Stimulated activated CD8-positive, alpha-beta memory T cell treated with anti-CD3 and anti-CD28 coated beads, Interleukin-4, amount 100 ng/mL, for 48 hours (primary cell): ENCODE measurements around the gene APBB2.

Experiments
- DNase-seq: peaks from one replicate; pipeline ENCODE4 v3.0.0-alpha.2; 2020

The APBB2 gene

DNA sequence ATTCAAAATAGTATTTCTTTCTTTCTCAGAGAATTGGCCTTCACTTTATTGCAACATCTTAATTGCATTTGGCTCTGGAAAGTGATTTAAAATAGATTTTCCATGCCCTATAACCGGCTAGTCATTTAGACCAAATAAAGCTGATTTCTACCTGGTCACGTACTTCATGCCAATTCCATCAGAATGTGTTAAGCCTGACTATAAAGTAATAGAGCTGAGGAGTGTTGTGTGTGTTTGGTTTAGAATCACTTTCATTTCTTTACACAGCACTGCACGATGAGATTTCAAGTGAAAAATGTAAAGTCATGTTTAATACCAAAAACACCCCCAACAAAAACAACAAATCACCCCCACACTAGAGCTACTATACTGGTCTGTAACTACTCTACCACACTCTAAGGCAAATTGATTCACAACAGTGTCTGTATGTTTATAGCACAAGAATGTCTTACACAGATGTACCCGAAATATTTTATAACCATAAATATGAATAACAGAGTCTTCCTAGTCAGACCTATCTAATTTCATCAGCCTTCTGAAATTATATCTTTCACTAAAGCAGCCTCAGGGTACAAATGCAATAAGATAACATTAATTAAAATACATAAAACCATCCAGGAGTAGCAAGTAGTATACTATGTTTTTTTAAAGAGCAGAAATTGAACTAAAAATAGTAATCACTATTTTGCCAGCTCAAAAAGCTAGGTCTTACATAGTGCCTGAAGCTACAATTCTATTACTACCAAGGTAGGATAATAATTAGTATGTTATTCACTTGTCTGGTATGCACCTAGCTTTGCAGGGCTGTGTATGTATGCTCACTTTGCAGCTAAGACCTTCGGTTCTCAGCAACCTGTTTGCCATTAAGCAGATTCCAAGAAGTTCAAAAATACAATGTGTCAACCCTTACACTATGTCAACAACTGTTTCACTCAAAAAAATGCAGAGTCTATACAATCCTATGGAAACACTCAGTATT lies 28.4 kb downstream of the APBB2 start:
- no peak for DNase-seq

DNA sequence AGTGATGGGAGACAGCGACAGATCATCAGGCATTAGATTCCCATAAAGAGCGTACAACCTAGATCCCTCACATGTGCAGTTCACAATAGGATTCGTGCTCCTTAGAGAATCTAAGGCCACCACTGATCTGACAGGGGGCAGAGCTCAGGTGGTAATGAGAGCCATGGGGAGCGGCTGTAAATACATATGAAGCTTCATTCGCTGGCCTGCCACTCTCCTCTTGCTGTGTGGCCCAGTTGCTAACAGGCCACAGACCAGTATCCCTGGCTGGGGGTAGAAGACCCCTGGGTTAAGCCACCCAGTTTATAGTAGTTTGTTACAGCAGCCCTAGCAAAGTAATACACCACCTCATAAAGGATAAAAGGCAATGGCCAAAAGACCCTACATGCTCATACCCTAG lies 30.3 kb downstream of the APBB2 start:
- no peak for DNase-seq

DNA sequence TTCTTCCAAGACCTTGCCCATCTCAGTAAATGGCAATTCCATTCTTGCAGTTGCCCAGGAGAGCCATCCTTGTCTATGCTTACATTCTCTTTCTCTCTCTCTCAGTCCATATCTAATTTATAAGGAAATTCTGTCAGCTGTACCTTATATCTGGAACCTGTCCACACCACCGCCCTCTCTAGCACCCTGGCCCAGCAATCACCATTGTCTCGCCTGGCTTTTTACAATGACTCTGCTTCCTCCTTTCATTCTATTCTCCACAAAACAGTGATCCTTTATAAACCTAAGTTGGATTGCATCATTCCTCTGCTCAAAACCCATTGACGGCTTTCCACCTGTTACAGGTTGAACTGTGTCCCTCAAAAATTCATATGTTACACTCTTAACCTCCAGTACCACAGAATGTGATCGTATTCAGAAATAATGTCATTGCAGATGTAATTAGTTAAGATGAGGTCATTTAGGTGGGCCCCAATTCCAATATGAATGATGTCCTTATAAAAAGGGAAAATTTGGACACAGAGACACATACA lies 31.3 kb downstream of the APBB2 start:
- DNase-seq = no peak

DNA sequence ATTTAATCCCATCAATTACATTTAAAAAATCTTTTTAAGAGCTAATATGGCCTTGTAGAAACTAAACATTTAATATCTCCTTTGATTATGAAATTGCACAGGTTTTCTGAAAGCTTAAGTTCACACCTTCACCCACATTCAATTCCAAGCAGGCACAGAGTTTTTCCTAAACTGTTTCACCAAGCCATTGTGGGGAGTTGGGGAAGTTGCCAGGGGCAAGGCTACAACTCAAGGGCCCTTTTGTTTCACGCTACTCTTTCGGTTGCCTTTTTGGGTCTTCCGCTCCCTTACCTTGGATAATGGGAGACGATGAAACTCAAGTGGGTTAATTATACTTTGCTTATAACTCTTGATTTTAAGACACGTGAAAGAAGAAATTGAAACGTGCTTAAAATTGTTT lies 33.3 kb downstream of the APBB2 start:
- no peak for DNase-seq

DNA sequence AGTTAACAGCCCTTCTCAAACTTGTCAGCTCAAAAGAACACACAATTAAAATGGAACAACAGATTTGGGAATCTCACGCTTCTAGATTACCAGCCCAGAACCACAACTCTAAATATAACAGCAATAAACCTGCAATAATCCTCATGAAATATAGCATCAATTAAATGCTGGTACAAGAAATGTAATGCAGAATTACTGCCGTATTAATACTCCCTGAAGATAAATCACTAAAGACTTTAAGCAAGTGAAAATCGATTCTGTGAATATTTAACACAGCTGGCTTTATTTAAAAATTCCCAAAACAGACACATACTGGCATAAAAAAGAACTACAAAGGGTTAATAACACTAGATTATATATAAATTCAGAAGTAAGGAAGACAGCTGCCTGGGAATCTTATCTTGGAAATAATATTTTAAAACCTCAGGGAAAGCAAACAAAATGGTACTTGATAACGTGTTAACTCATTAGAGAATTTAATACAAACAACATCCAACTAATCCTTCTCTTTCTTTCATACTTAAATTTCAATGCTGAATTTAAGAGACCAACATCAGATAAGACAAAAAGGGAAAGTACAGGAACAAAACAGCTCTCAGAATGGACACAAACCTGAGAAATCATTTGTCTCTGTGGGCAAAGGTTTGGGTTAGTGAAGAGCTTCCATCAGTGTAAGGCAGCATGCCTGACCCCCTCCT lies 34.7 kb downstream of the APBB2 start:
- no peak for DNase-seq

DNA sequence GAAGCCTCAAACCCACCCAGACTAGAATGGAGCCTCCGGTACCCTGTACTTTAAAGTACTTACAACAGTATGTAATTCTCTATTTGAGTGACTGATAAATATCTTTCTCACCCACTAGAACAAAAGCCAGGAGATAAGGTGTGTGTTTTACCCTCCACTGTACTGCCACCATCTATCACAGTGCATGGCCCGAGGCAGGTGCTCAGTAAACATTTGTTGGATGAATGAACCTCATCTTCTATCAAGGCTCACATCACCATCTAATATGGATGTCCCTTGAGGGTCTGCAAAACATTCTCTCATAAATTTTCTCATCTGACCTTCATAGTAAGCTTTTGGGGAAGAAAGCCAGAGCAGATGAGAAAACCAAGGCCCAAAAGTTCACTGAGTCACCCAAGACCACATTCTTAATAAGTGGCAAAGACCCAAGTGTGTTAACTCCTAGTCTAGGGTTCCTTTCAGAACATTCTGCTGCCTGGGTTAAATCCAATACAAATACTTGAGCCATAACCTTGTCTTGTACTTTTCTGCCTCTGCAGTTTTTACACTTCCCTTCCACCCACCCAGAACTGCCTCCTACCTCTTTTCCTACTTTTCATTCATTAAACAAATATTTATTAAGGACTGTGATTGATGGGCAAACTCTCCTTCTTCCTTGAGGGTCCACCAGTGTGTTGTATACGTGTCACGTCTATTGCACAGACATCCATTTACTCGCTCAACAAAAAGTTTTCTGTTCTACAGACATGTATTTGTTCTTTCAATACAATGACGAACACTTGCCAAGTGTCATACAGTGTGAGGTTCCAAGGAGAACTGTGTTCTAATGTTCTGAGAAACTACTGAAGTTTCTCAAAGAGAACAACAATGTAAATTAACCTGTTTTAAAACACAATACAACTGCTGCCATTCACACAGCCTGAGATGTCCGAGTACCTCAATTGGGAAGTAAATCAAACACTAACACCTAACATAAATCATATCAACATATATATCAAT lies 35.7 kb downstream of the APBB2 start:
- DNase-seq = no peak

DNA sequence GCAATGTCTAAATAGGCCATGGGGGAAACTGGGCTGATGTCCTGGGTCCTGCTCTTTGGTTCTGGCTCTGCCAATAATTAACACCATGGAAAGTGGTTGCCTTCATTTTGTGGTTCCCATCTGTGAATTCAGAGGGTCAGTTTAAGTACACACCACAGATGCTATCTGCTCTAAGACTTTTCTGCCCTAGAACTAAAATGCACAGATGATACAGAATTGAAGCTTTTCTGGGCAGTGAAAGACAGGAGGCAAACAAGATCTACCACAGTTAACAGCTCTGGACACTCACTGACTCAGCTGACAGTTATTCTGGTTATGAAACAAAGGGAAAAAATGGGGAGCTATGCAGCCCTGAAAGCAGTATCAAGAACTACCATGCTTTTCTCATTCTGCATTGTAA lies 37.3 kb downstream of the APBB2 start:
- no peak for DNase-seq

DNA sequence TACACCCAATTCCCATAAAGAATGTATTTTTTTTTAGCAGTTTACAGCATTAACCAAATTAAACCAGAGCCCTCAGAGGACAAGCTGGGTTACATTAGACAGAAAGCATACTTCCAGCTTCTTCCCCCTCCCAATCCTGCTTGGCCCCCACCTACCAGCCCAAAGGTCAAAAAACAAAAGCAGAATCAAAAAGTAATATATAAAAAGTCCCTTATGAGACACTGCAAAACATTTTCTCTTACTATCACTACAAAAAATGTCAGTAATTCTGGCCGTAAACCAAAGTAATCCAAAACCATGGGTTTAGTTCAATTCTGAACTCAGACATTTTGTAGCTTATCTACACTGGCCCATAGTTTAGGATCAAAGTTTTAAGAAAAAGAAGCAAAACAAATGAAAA lies 38.0 kb downstream of the APBB2 start:
- DNase-seq = no peak

DNA sequence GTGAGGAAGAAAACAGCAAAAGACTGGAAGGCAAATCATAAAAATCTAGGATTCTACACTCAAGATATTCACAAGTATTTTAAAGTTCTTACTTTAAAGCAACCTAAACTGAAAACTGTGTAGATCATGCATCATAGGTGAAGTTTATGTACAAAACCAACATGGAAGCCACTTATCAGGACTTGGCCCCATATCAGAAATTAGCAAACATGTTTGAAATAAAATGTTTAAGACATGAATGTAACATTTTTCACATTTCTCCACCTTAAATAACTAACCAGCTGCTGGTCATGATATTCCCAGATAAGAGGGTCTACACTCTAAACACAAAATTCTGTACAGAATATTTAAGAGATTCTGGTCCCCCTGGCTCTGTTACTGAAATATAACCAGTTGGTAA lies 38.5 kb downstream of the APBB2 start:
- no peak for DNase-seq

DNA sequence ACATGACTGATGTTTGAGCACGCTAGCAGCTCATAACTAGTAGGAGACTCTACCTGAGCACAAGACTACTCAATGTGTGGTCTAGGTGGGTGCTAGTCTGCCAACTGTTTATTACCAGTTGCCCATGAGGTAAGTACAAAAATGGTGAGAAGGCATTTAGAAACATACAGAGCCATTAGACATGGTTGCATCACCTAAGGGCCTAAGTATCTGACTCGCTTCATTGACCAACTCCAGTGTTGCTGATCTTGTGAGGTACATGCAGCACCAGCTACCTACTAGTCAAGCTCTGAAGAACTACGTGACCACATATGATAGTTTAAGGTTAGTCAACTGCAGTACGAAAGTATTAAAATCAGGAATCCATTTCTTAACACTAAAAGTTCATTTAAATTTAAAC lies 39.9 kb downstream of the APBB2 start:
- no peak for DNase-seq

DNA sequence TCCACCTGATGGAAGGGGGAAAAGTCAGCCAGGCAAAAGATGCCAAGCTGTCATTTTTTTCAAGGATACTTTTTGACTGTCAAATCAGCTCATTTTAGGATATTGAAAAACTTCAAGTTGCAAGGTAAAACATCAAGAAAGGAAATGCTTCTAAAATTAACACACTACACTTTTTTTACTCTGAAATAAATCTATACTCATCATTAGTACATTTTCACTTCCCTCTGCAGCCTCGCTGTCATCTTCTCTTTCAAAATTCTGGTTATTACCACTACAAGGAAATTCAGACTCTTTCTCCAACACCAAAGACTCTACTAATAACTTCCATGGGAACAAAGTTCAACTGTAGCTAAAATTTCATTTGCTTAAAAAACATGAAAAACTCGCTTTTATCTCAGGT lies 41.6 kb downstream of the APBB2 start:
- DNase-seq = no peak

DNA sequence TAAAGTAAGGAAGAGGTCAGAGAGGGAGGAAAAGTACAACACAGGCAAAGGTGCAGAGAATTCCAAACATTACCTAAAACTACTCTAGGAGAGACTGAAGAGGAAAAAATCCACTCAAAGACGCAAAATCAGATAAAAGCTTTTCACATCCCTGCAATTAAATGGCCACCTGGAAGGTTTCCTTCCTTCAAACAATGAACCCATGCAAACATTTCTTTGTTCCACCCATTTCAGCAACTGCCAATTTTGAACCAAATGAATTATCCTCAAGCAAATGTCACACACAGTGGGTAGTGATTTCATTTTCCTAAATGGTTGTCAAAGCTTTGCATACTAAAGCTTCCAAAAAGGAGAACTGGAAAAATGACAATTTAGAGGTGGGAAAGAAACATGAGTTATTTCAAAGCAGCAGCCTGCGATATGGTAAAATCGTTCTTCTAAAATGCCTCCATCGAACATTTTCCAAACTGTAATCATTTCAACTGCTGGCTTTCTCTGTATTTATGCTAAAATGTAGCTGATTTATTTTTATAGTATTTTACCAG lies 45.0 kb downstream of the APBB2 start:
- no peak for DNase-seq

DNA sequence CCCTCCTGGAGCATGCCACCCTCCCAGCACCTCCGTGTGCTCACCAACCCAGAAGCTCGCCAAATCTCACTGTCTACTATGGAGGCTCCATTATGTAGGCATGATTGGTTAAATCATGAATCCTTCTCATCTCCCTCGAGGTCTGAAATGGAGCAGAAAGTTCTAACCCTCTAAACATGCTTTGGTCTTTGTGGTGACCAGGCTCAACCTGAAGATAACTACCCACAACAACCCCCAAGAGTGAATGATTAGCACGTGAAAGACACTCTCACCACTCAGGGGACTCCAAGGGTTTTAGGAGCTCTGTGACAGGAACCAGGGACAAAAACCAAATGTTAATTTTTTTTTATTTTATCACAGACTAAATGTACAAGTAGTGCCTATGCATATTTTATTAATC lies 47.2 kb downstream of the APBB2 start:
- DNase-seq = no peak

DNA sequence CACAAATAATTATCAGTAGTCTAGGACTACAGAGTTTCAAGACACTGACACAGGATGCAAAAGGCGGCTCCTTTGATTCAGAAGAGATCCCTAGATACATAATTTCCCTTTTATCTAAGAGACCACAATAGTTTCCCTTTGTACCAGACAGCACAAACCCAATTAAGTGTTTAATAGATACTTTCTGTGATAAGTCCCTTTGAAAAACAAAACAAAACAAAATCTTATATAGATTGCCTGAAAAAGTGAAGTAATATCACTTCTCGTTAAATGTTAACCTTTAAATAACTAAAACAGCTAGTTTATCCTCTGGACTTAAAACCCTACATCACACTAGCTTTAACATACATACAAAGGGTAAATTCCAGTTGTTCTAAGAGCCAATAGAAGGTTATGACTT lies 49.9 kb downstream of the APBB2 start:
- DNase-seq = no peak

DNA sequence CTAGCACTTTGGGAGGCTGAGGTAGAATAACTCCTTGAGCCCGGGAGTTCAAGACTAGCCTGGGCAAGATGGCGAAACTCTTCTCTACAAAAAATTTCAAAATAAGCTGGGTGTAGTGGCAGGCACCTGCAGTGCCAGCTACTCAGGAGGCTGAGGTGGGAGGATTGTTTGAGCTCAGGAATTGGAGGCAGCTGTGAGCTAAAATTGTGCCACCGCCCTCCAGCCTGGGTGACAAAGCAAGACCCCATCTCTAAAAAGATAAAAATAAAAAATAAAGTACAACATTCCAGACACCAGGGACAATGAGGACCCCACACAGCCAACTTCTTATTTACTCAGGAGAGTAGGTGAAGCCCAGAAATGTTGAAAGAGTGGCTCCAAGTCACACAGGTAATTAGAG lies 53.0 kb downstream of the APBB2 start:
- DNase-seq = no peak

DNA sequence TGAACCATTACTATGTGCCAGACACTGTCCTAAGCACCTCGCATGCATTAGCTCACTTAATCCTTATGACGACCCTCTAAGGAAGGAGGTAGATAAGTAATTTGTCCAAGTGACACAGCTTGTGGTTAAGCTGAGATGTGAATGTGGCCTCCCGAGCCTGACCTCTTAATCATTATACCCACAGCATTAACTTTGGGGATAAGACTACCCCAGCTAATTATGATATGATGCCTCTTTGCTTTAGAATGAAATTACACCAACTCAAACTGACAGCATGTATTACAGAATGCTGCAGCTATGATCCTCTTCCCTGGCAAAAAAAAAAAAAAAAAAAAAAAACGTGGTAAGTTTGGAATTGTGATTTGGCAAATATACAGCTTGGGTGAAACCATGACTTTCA lies 53.5 kb downstream of the APBB2 start:
- DNase-seq = no peak

DNA sequence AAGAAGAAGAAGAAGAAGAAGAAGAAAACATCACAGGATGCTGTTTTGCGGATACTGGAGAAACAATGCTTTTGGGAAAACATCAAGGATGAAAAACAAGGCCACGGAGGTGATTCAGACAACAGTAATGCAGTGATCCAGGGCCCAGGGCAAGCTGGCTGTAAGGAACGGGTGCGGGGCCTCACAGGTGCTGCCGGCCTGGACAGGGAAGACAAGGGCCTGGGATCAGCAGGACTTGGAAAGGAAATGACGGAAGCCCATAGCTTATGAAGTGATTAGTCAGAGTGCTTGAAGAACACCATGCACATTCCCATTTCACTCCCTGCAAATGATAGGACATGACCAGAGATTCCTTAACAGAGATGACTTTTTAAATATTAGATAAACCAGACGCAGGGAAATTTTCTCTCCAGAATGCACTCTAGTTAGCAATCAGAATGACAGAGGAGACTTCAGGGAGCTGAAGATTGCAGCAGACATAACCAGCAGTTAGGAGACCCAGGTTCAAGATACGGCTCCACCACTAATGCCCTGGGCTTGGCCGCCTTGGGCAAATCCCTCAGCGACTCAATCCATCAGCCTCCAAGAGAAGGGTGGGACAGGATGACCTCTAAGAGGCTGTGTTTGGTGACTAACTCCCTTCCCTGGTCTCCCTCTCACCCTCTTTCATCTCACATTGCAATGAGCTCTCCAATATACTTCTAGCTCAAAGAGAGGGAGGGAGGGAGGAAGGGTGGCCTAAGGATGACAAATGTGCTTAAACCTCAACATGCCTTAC lies 54.1 kb downstream of the APBB2 start:
- no peak for DNase-seq

DNA sequence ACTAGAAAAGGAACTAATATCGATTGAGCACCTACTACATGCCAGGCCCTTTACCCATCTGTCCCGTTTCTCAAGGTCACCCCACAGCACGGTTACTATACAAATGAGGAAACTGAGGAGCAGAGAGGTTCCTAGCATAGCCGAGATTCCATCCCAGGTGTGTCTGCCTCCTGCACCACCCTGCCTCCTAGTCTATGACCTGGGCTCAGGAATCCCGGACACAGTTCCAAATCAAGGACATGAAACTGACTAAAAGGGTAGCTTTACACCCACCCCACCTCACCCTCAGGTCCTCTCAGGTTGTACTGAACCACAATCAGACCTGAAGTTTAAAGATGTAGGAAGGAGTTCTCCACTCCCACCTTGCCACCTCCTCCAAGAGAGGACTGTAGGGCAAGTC lies 55.6 kb downstream of the APBB2 start:
- DNase-seq = no peak

DNA sequence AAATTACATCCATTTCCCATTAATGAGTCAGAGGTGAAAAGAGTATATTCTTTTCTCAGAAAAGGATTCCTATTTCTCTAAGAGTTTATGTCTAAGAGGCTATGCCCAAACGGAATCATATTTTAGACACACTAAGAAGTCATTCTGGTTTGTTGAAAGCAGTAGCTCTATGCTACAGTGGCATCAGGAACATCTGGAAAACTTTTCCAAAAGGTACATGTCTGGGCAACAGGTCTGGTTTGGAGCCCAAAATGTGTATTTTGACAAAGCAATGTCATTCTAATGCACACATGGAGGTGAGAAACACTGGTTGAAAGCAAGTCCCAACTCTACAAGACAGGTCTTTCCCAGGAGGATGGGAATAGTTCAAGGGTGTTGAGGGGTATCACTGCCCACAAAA lies 56.1 kb downstream of the APBB2 start:
- DNase-seq = no peak

DNA sequence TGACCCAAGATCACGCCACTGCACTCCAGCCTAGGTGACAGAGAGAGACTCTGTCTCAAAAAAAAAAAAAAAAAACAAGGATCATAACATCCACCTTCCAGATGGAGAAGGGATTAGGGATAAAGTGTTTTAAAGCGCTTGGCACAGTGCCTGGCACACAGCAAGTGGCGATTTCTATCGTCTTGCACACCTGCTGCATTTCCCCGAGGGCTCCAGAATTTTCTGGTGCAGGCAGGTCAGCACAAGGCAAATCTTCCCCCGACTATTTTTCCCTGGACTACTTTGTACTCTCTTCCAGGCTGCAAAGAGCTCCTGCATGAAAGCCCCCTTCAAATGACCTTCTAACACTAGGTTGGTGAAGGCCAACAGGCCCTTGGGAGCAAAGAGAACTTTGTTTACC lies 57.3 kb downstream of the APBB2 start:
- no peak for DNase-seq

DNA sequence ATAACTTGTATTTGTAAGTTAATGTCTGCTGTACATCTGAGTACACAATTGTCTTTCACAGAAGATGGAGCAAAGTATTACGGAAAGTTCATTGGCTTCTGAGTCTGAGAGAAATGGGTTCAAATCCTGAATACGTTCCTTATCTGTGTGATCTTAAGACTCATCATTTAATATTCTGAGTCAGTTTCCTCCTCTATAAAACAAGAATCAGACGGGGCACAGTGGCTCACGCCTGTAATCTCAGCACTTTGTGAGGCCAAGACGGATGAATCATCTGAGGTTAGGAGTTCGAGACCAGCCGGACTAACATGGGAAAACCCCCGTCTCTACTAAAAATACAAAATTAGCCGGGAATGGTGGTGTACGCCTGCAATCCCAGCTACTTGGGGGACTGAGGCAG lies 57.8 kb downstream of the APBB2 start:
- no peak for DNase-seq
